Spleen (tissue), 11 donors: Measurements from ENCODE around the gene PARD3B. TPM values are rescaled to one million over a fixed set of nuclear protein-coding genes. Genes with fewer than 3 reads are reported as not detected.

Source experiments
- DNase-seq: peaks from one replicate; pipeline ENCODE4 v3.0.0-alpha.2; 2020
- H3K27ac ChIP-seq, 8 donors: fragments of 200-600 bp; sonication (generic) in 7 of 8; 1 replicate in 4 of 8; 2 replicates in 4 of 8; pipeline versions ENCODE4 v1.5.0 to v1.8.0; 2016 to 2021; ENCODE audit warnings: inconsistent platforms in 4 of 8, mild to moderate bottlenecking in 4 of 8, moderate library complexity in 1 of 8
- H3K27me3 ChIP-seq, 7 donors: fragments of 200-600 bp; sonication (generic) in 6 of 7; replicated peaks in 1 of 7; 1 replicate in 4 of 7; 2 replicates in 3 of 7; pipeline versions ENCODE4 v1.5.0 to v1.8.0; 2016 to 2021; ENCODE audit warnings: inconsistent platforms in 3 of 7, mild to moderate bottlenecking in 1 of 7
- H3K36me3 ChIP-seq, 6 donors: fragments of 200-600 bp; sonication (generic) in 5 of 6; 1 replicate in 4 of 6; 2 replicates in 2 of 6; pipeline versions ENCODE4 v1.5.0 to v1.8.0; 2016 to 2021; ENCODE audit warnings: inconsistent platforms in 2 of 6
- H3K4me1 ChIP-seq, 6 donors: fragments of 200-600 bp; sonication (generic) in 5 of 6; 1 replicate in 3 of 6; 2 replicates in 3 of 6; pipeline versions ENCODE4 v1.5.0 to v1.8.0; 2016 to 2021; ENCODE audit warnings: inconsistent platforms in 3 of 6
- H3K4me3 ChIP-seq, 8 donors: fragments of 200-600 bp; sonication (generic) in 7 of 8; 1 replicate in 4 of 8; 2 replicates in 4 of 8; pipeline versions ENCODE4 v1.5.0 to v1.8.0; 2016 to 2021; ENCODE audit warnings: inconsistent platforms in 4 of 8, mild to moderate bottlenecking in 4 of 8, moderate library complexity in 2 of 8
- H3K9me3 ChIP-seq, 8 donors: fragments of 200-600 bp; sonication (generic) in 7 of 8; 1 replicate in 4 of 8; 2 replicates in 4 of 8; pipeline versions ENCODE4 v1.5.0 to v1.8.0; 2016 to 2021; ENCODE audit warnings: inconsistent platforms in 4 of 8
- CTCF ChIP-seq, 11 experiments: fragments of 200-600 bp in 7 of 11; fragments of 450-650 bp in 4 of 11; sonication (generic) in 4 of 11; IDR thresholded peaks in 8 of 11; conservative IDR thresholded peaks in 3 of 11; 1 replicate in 7 of 11; 2 replicates in 4 of 11; pipeline versions ENCODE4 v1.4.0 to v1.8.0; 2016 to 2021; ENCODE audit warnings: antibody characterized with exemption in 11 of 11, inconsistent platforms in 4 of 11, mild to moderate bottlenecking in 1 of 11
- POLR2A ChIP-seq, 3 donors: fragments of 450-650 bp; IDR thresholded peaks; one replicate each; pipeline ENCODE4 v1.5.1; 2017; ENCODE audit warnings: antibody characterized with exemption in 3 of 3, mild to moderate bottlenecking in 1 of 3
- POLR2AphosphoS5 ChIP-seq, 3 donors: sonication (generic); formaldehyde crosslinking; IDR thresholded peaks; one replicate each; pipeline ENCODE4 v1.5.1; 2017; ENCODE audit warnings: antibody characterized with exemption in 3 of 3
- WGBS, 5 donors: extraction: QIAGEN DNeasy Blood & Tissue Kit in 3 of 5; methylation state at CpG; one replicate each; pipeline versions ENCODE4 v1.1.5 to v1.1.7; 2013 to 2018; 5-methylcytosine and 5-hydroxymethylcytosine counted together
- intact Hi-C: fragments of 100-400 bp; cut with DNase I; formaldehyde crosslinking; loops from one replicate; pipeline ENCODE4 v1.15.0; 2023; ENCODE audit warnings: low total_unique reads
- polyA plus RNA-seq, 3 donors: library from polyadenylated mRNA; stranded (reverse); fragments of 200-250 nt; gene quantifications; one replicate each; pipeline ENCODE4 v1.2.1, GENCODE V29; 2013
- total RNA-seq, 7 donors: library from RNA; depleted of rRNA in 3 of 7; stranded (reverse); fragments of >200 nt in 3 of 7; fragmentation: NEBNext Ultra II Directional in 4 of 7; extraction: Animal tissue kit (Norgen Biotek cat#: 25700) in 4 of 7; gene quantifications; one replicate each; pipeline versions ENCODE4 v1.1.0 to v1.2.1, GENCODE V29; 2016 to 2021
- donor health status: healthy with polysubstance abuse.
- donor health status: DM: no; HTN: no; CAD: no; lungs with moderate emphysema.
- donor health status: DM: no; HTN: no; CAD: no.
- donor health status: Bipolar disorder and iron deficiency.
- donor health status: healthy.
- donor health status: DM: no; HTN: no; CAD: no.
- donor health status: DM: yes; HTN: yes; CAD: no.

Gene PARD3B
- total and polyA plus RNA-seq, 10 donors: 0.85 to 27.8 (median 14.7) TPM

DNA sequence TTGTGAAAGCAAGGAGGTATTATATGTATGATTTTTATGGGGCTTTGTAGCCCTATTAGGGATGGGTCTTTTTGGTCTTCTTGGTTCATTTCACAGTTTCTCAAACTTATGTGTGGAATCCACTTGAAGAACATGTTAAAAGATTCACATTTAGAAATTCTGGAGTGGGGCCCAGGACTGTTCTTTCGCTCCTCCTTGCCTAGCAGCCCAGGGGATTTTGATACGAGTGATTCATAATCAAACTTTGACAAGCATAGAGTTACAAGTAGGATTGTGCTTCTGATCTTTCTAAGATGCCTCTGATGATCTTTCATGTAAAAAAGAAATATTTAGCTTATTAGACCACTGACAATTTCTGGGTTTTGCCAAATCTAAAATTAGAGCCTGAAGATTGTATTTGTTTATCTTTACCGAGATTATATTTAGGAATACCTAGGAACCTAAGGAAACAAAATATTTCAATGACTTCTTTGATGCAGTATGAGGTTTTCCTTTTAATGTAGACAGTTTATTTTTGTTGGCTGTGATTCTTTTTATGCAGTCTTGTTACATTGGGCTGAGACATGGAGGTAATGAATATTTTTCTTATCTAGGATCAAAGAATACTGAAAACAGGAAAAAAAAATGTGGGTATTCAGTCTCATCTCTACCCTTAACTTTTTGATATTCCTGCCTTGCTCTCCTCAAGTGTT lies 324.0 kb downstream of the PARD3B start:
- Histone ChIP-seq H3K27me3 (no peaks in the 10 kb centered on the region), H3K9me3 (peaks cover 0 to 7% (median 0%) of the 10 kb centered on the region in 8 donors), H3K4me3 (no peak overlapping the region), H3K27ac (no peak overlapping the region), H3K4me1 (peaks cover 0 to 14% (median 2%) of the 10 kb centered on the region in 6 donors), H3K36me3 (no peaks in the 10 kb centered on the region)
- WGBS, 5 donors: 62 to 84% (median 74%) methylated on average over 3 of the region's 3 CpGs
- DNase-seq: no peak
- no peak for TF ChIP-seq POLR2A (IDR thresholded peaks at IDR 0.05)
- intact Hi-C loops: no loop called here

DNA sequence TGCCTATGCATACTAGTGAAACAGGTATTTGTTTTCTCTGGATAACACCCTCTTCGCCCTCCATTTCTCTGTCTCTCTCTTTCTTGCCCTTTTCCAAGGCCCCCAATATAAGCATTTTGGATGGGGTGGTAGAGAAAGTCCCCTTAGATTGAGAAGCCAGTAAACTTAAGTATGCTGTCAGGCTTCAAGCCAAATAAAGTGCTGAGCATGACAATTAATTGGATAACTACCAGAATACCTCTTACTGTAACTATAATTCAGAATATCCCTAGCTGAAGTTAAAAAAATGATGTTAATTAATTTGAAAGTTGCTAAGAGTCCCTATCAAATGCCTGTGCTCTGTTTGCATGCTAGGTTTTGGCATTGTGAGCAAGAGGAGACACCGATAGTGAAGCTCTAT lies 324.8 kb downstream of the PARD3B start:
- H3K36me3 ChIP-seq: no peaks in the 10 kb centered on the region
- no peak overlapping the region for H3K4me3 ChIP-seq
- no peaks in the 10 kb centered on the region for H3K27me3 ChIP-seq
- intact Hi-C loops: loop anchor here (10.0 kb wide), 1 partner anchor 805 kb away; no protein-coding TSS in a partner anchor
- 79 to 89% (median 85%) methylated on average over 2 of the region's 2 CpGs for WGBS, 5 donors
- no peak for DNase-seq
- no peak overlapping the region for H3K27ac ChIP-seq
- peaks cover 0 to 14% (median 2%) of the 10 kb centered on the region in 6 donors for H3K4me1 ChIP-seq
- TF ChIP-seq CTCF (IDR thresholded peaks at IDR 0.05 in 8 of 11, conservative IDR thresholded peaks at IDR 0.05 in 3 of 11): no peak
- no peak for TF ChIP-seq POLR2AphosphoS5 (IDR thresholded peaks at IDR 0.05)
- TF ChIP-seq POLR2A (IDR thresholded peaks at IDR 0.05): no peak
- H3K9me3 ChIP-seq: peaks cover 0 to 3% (median 0%) of the 10 kb centered on the region in 8 donors

GRCh38 chr2:204871231-204871953 lies 326.1 kb downstream of the PARD3B start:
- TF ChIP-seq POLR2AphosphoS5 (IDR thresholded peaks at IDR 0.05) (no peak), CTCF (IDR thresholded peaks at IDR 0.05 in 8 of 11, conservative IDR thresholded peaks at IDR 0.05 in 3 of 11) (peak in 5 of 11 experiments; percentile 30 to 64 (median 45)), POLR2A (IDR thresholded peaks at IDR 0.05) (no peak)
- Histone ChIP-seq H3K4me1 (peaks cover 0 to 14% (median 2%) of the 10 kb centered on the region in 6 donors), H3K27ac (peak overlapping the region; percentile 6 to 58 (median 34)), H3K27me3 (no peaks in the 10 kb centered on the region), H3K9me3 (no peaks in the 10 kb centered on the region), H3K36me3 (no peaks in the 10 kb centered on the region), H3K4me3 (no peak overlapping the region)
- intact Hi-C loops: loop anchor here (10.0 kb wide), 1 partner anchor 803 kb away; no protein-coding TSS in a partner anchor
- WGBS, 5 donors: 49 to 60% (median 54%) methylated on average over 1 of the region's 1 CpG
- no peak for DNase-seq

DNA sequence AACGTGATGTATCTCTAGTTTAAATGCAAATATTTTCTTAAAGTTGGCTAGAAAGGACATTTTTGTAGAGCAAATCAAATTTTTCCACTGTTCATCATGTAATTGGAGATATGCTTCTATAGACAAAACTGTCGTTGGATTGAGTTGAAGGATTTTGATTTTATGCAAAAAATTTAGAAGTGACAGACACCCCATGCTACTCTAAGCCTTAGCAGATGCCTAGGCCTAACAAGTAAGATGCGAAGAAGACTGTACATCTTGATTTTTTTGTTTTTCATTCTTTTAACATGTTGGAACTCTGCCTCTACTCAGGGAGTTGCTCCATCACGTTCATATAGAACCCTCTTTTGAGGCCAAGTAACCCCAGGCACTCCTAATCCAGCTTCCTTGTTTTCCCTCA lies 331.0 kb downstream of the PARD3B start:
- no peak overlapping the region for H3K4me3 ChIP-seq
- H3K9me3 ChIP-seq: no peaks in the 10 kb centered on the region
- peaks cover 0 to 8% (median 1%) of the 10 kb centered on the region in 6 donors for H3K4me1 ChIP-seq
- intact Hi-C loops: loop anchor here (10.0 kb wide), 1 partner anchor 798 kb away; no protein-coding TSS in a partner anchor
- H3K27me3 ChIP-seq: no peaks in the 10 kb centered on the region
- WGBS, 5 donors: 77 to 88% (median 84%) methylated on average over 4 of the region's 4 CpGs
- H3K36me3 ChIP-seq: no peaks in the 10 kb centered on the region
- H3K27ac ChIP-seq: no peak overlapping the region
- no peak for DNase-seq
- TF ChIP-seq POLR2AphosphoS5 (IDR thresholded peaks at IDR 0.05) (no peak), CTCF (IDR thresholded peaks at IDR 0.05 in 8 of 11, conservative IDR thresholded peaks at IDR 0.05 in 3 of 11) (no peak), POLR2A (IDR thresholded peaks at IDR 0.05) (no peak)
